Femur (tissue), 1 donor: ENCODE measurements around the gene ABHD8.

Experiments
- DNase-seq: peaks from one replicate; pipeline ENCODE4 v3.0.0-alpha.2; 2017

The ABHD8 gene

GRCh38 chr19:17332677-17333581, 29.7 kb upstream of the ABHD8 start:
- peak; percentile 37 for DNase-seq

- DNase-seq, result no peak
These were observed 29.1 kb upstream of the ABHD8 start for GRCh38 chr19:17332360-17332676.

- no peak for DNase-seq
These were observed 27.9 kb upstream of the ABHD8 start for GRCh38 chr19:17331045-17331558.

GRCh38 chr19:17330262-17331044, 27.2 kb upstream of the ABHD8 start:
- DNase-seq, result no peak

- no peak for DNase-seq
These were observed 26.4 kb upstream of the ABHD8 start for GRCh38 chr19:17329366-17330261.

GRCh38 chr19:17328517-17329365, 25.5 kb upstream of the ABHD8 start:
- no peak for DNase-seq

GRCh38 chr19:17327654-17328516, 24.7 kb upstream of the ABHD8 start:
- peak; percentile 78 for DNase-seq

- DNase-seq, result no peak
These were observed 23.9 kb upstream of the ABHD8 start for GRCh38 chr19:17327068-17327653.

GRCh38 chr19:17326595-17326966, 23.4 kb upstream of the ABHD8 start:
- DNase-seq, result no peak

- no peak for DNase-seq
These were observed 22.8 kb upstream of the ABHD8 start for GRCh38 chr19:17325881-17326594.

GRCh38 chr19:17325133-17325532, 21.9 kb upstream of the ABHD8 start:
- no peak for DNase-seq

GRCh38 chr19:17324357-17325114, 21.3 kb upstream of the ABHD8 start:
- DNase-seq, result no peak

- no peak for DNase-seq
These were observed 20.7 kb upstream of the ABHD8 start for GRCh38 chr19:17323964-17324332.

GRCh38 chr19:17323300-17323963, 20.2 kb upstream of the ABHD8 start:
- DNase-seq, result no peak

GRCh38 chr19:17322854-17323253, 19.6 kb upstream of the ABHD8 start:
- DNase-seq, result no peak

- no peak for DNase-seq
These were observed 18.6 kb upstream of the ABHD8 start for GRCh38 chr19:17321655-17322489.

GRCh38 chr19:17320435-17320834, 17.2 kb upstream of the ABHD8 start:
- no peak for DNase-seq
